ENCODE measurements around the gene KLHL18. TPM values are rescaled to one million over a fixed set of nuclear protein-coding genes. Genes with fewer than 3 reads are reported as not detected.

KLHL18 gene
- polyA plus RNA-seq, 1 donor from 2014 or later, result 37.0 TPM

GRCh38 chr3:47299381-47300318 lies 16.9 kb downstream of the KLHL18 start:
- Histone ChIP-seq H3K4me2 (ENCODE audit: low read length) (no peak overlapping the region), H3K79me2 (replicated peaks; ENCODE audit: insufficient read depth, low read length) (peaks cover 17% of the 10 kb centered on the region), H3K9me2 (ENCODE audit: insufficient read depth, low read length) (no peaks in the 10 kb centered on the region), H4K20me1 (ENCODE audit: insufficient read depth) (no peaks in the 10 kb centered on the region), H3K36me3 (ENCODE audit: insufficient read depth, low read length) (peaks cover 17% of the 10 kb centered on the region), H3K27ac (ENCODE audit: low read length) (no peak overlapping the region), H3K9ac (ENCODE audit: low read length) (no peak overlapping the region), H3F3A (ENCODE audit: insufficient read depth, low read length, poor library complexity, severe bottlenecking) (no peaks in the 10 kb centered on the region), H3K4me3 (ENCODE audit: low read length) (no peak overlapping the region), H3K27me3 (ENCODE audit: insufficient read depth, low read depth, low read length) (no peaks in the 10 kb centered on the region), H2AFZ (ENCODE audit: low read depth, low read length) (no peak overlapping the region), H3K9me3 (ENCODE audit: low read length) (no peaks in the 10 kb centered on the region)
- TF ChIP-seq EZH2 (IDR thresholded peaks at IDR 0.05; ENCODE audit: borderline replicate concordance, insufficient read depth, low read length, poor library complexity, severe bottlenecking) (no peak), TAF1 (IDR thresholded peaks at IDR 0.05; ENCODE audit: low read depth) (no peak), MXI1 (conservative IDR thresholded peaks at IDR 0.05; ENCODE audit: poor library complexity, severe bottlenecking) (no peak), RAD21 (conservative IDR thresholded peaks at IDR 0.05) (no peak), SMC3 (conservative IDR thresholded peaks at IDR 0.05; ENCODE audit: poor library complexity) (no peak), POLR2AphosphoS5 (IDR thresholded peaks at IDR 0.05) (no peak), EP300 (conservative IDR thresholded peaks at IDR 0.05; ENCODE audit: poor library complexity, severe bottlenecking) (no peak)
- TF ChIP-seq, protein P1, sequence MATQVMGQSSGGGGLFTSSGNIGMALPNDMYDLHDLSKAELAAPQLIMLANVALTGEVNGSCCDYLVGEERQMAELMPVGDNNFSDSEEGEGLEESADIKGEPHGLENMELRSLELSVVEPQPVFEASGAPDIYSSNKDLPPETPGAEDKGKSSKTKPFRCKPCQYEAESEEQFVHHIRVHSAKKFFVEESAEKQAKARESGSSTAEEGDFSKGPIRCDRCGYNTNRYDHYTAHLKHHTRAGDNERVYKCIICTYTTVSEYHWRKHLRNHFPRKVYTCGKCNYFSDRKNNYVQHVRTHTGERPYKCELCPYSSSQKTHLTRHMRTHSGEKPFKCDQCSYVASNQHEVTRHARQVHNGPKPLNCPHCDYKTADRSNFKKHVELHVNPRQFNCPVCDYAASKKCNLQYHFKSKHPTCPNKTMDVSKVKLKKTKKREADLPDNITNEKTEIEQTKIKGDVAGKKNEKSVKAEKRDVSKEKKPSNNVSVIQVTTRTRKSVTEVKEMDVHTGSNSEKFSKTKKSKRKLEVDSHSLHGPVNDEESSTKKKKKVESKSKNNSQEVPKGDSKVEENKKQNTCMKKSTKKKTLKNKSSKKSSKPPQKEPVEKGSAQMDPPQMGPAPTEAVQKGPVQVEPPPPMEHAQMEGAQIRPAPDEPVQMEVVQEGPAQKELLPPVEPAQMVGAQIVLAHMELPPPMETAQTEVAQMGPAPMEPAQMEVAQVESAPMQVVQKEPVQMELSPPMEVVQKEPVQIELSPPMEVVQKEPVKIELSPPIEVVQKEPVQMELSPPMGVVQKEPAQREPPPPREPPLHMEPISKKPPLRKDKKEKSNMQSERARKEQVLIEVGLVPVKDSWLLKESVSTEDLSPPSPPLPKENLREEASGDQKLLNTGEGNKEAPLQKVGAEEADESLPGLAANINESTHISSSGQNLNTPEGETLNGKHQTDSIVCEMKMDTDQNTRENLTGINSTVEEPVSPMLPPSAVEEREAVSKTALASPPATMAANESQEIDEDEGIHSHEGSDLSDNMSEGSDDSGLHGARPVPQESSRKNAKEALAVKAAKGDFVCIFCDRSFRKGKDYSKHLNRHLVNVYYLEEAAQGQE (IDR thresholded peaks at IDR 0.05; ENCODE audit: borderline replicate concordance), result no peak
- TF ChIP-seq, protein P2, sequence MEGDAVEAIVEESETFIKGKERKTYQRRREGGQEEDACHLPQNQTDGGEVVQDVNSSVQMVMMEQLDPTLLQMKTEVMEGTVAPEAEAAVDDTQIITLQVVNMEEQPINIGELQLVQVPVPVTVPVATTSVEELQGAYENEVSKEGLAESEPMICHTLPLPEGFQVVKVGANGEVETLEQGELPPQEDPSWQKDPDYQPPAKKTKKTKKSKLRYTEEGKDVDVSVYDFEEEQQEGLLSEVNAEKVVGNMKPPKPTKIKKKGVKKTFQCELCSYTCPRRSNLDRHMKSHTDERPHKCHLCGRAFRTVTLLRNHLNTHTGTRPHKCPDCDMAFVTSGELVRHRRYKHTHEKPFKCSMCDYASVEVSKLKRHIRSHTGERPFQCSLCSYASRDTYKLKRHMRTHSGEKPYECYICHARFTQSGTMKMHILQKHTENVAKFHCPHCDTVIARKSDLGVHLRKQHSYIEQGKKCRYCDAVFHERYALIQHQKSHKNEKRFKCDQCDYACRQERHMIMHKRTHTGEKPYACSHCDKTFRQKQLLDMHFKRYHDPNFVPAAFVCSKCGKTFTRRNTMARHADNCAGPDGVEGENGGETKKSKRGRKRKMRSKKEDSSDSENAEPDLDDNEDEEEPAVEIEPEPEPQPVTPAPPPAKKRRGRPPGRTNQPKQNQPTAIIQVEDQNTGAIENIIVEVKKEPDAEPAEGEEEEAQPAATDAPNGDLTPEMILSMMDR (IDR thresholded peaks at IDR 0.05; ENCODE audit: poor library complexity, severe bottlenecking), result no peak

DNA sequence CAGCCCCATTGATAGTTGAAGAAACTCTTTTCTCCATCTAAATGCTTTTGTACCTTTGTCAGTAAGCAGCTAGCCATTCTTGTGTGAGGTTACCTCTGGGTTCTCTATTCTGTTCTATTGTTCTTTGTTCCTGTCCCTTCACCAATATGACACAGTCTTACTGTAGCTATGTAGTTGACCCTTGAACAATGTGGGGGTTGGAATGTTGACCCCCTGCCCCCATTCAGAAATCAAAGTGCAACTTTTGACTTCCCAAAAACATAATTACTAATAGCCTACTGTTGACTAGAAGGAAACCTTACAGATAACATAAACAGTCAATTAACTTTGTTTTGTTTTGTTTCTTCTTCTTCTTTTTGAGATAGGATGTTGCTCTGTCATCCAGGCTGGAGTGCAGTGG lies 18.7 kb downstream of the KLHL18 start:
- no peak overlapping the region for H3K4me2 ChIP-seq (ENCODE audit: low read length)
- TF ChIP-seq TAF1 (IDR thresholded peaks at IDR 0.05; ENCODE audit: low read depth) (no peak), RAD21 (conservative IDR thresholded peaks at IDR 0.05) (no peak), SMC3 (conservative IDR thresholded peaks at IDR 0.05; ENCODE audit: poor library complexity) (no peak), POLR2AphosphoS5 (IDR thresholded peaks at IDR 0.05) (no peak), MXI1 (conservative IDR thresholded peaks at IDR 0.05; ENCODE audit: poor library complexity, severe bottlenecking) (no peak), EZH2 (IDR thresholded peaks at IDR 0.05; ENCODE audit: borderline replicate concordance, insufficient read depth, low read length, poor library complexity, severe bottlenecking) (no peak), EP300 (conservative IDR thresholded peaks at IDR 0.05; ENCODE audit: poor library complexity, severe bottlenecking) (no peak)
- TF ChIP-seq, protein P2 (IDR thresholded peaks at IDR 0.05; ENCODE audit: poor library complexity, severe bottlenecking), result no peak
- no peaks in the 10 kb centered on the region for H3K9me3 ChIP-seq (ENCODE audit: low read length)
- H3K9me2 ChIP-seq (ENCODE audit: insufficient read depth, low read length), result no peaks in the 10 kb centered on the region
- H3F3A ChIP-seq (ENCODE audit: insufficient read depth, low read length, poor library complexity, severe bottlenecking), result no peaks in the 10 kb centered on the region
- H3K36me3 ChIP-seq (ENCODE audit: insufficient read depth, low read length), result peaks cover 13% of the 10 kb centered on the region
- H3K79me2 ChIP-seq (replicated peaks; ENCODE audit: insufficient read depth, low read length), result peaks cover 19% of the 10 kb centered on the region
- no peaks in the 10 kb centered on the region for H3K27me3 ChIP-seq (ENCODE audit: insufficient read depth, low read depth, low read length)
- H3K9ac ChIP-seq (ENCODE audit: low read length), result no peak overlapping the region
- H3K4me3 ChIP-seq (ENCODE audit: low read length), result no peak overlapping the region
- no peak overlapping the region for H3K27ac ChIP-seq (ENCODE audit: low read length)
- H4K20me1 ChIP-seq (ENCODE audit: insufficient read depth), result no peaks in the 10 kb centered on the region
- H2AFZ ChIP-seq (ENCODE audit: low read depth, low read length), result no peak overlapping the region
